WI38 (cell line): ENCODE data around the gene BLMH.

Experiments
- H3K4me3 ChIP-seq: 2 replicates; pipeline ENCODE4 v1.5.1; 2011; ENCODE audit warnings: low read depth, mild to moderate bottlenecking, control low read depth, low read length
- TF ChIP-seq, protein P1 (sequence below): IDR thresholded peaks from 2 replicates; pipeline ENCODE4 v1.5.1; 2012; ENCODE audit warnings: low read depth, mild to moderate bottlenecking, control low read depth, low read length

BLMH gene

DNA sequence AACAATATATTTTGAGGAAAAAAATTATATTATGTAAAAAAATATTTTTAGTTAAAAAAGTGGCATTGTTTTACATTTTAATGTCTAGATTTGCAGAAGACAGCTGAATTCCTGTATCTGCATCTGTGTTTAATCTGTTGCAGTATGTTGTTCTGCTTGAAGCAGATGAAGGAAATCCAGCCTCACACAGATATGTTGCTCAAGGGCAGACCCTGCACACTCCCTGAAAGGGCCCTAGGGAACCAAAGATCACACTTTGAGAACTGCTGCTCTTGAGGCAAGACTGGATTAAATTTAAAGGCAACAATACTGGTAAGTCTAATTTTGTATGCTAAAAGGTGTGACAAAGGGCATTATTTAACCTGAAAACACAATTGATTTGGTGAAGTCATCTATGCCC is 39.8 kb downstream of the BLMH start:
- H3K4me3 ChIP-seq = no peak overlapping the region
- TF ChIP-seq, protein P1, sequence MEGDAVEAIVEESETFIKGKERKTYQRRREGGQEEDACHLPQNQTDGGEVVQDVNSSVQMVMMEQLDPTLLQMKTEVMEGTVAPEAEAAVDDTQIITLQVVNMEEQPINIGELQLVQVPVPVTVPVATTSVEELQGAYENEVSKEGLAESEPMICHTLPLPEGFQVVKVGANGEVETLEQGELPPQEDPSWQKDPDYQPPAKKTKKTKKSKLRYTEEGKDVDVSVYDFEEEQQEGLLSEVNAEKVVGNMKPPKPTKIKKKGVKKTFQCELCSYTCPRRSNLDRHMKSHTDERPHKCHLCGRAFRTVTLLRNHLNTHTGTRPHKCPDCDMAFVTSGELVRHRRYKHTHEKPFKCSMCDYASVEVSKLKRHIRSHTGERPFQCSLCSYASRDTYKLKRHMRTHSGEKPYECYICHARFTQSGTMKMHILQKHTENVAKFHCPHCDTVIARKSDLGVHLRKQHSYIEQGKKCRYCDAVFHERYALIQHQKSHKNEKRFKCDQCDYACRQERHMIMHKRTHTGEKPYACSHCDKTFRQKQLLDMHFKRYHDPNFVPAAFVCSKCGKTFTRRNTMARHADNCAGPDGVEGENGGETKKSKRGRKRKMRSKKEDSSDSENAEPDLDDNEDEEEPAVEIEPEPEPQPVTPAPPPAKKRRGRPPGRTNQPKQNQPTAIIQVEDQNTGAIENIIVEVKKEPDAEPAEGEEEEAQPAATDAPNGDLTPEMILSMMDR = no peak

DNA sequence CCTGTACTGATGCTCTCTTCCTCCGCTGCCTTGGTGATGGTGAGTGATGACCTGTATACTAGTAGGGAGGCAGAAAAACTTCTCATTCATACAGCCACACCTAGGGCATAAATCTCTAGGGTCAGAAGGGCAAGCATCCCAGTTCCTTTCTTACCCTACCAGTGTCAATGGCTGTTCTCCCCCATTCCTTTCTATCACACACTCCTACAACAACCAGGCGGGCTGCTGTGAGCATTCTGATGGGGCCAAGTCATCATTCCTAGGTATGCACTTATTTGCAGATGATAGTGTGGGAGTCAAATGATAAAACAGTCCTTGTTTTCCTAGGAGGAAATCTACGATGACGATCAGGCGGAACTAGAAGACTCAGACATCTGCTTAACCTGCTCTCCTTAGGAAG is 42.3 kb downstream of the BLMH start:
- no peak overlapping the region for H3K4me3 ChIP-seq
- TF ChIP-seq, protein P1 = no peak

DNA sequence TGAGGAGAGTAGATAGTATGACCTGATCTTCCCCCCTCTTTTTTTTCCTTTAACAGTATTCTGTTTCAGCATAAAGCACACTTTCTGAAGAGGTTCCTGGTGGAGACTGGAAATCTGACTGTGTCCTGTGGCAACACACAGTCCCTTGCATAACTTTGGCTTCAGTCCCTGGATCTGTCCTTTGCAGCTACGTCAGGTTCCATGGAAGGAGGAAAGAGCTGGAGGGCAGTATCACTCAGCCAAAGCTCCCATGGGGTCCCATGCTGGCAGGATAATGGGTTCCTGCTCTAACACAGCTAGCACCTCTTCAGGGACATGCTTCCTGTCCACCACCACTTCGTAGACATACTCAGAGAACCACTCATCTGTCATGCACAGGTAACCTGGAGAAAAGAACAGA is 43.0 kb downstream of the BLMH start:
- TF ChIP-seq, protein P1 = no peak
- no peak overlapping the region for H3K4me3 ChIP-seq

DNA sequence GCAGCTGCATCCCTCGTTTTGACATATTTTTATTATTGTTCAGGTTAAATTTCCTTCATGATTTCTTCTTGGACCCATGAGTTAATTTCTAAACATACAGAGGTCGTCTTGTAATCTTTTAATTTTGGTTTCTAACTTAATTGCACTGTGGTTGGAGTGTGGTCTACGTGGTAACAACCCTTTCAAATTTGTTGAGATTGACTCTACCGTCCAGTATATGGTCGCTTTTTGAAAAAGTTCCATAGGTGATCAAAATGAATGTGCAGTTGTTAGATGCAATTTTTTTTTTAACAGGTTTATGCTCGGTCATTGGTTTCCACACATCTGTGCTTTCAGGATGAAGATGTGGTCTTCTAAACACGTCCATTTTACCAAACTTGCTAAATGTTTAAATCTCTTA is 45.3 kb downstream of the BLMH start:
- TF ChIP-seq, protein P1 = no peak
- no peak overlapping the region for H3K4me3 ChIP-seq

DNA sequence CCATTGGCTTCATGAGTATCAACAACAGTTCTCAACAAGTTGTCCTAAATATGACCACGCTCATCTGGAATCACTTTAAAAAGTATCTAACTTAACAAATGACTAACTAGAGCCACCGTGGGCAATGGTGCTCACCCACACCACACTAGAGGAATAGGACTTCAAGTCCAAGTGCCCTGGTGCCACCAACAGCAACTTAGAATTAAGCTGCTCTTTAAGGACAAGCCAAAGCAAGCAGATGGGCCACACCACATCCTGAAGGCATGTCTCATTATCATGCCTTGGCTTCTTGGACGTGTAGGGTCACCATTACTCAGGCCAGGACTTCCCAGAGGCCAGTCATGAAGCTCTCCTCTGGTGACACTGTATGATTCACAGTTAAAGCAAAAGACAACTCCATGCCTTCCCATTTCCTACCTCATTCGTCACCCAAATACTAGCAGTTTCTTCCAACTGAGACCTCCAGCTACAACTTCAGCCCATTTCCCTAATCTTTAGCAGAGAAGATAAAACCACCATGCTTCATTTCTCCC is 46.8 kb downstream of the BLMH start:
- TF ChIP-seq, protein P1 = no peak
- H3K4me3 ChIP-seq = no peak overlapping the region

DNA sequence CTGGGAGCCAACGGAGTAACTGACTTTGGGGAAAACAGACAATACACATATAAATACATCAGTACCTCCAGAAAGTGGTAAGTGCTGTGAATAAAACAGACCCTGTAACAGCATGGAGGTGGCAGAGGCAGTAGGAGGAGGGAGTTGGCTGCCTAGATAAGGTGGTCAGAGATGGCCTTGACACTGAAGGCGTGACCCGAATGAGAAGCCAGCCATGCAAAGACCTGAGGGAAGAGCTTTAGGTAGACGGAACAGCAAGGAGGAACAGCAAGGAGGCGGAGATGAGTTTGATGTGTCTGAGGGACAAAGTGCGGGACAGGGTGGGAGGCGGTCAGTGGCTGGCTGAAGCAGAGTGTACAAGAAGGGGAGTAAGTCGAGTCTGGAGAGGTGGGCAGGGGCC is 48.2 kb downstream of the BLMH start:
- TF ChIP-seq, protein P1 = no peak
- H3K4me3 ChIP-seq = no peak overlapping the region

DNA sequence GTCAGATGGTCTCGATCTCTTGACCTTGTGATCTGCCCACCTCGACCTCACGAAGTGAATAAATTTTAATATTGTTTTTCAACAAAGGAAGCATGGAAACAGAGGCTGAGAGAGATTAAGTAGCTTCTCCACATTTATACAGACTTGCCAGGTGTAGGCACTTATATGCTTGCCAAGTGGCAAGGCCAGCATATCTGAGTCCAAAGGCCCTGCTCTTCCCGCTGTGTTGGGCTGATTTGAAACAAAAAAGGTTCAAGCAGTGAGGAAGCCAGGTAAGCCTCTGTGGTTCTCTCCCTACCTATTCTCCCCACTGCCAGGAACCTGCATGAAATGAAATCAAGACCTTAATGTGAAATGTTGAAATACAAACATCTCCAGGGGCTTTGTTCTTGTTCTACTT is 48.7 kb downstream of the BLMH start:
- TF ChIP-seq, protein P1 = no peak
- no peak overlapping the region for H3K4me3 ChIP-seq
